ENCODE measurements around the gene ASCC1.

Gene ASCC1

GRCh38 chr10:72061491-72061890 is 154.6 kb downstream of the ASCC1 start:
- DNase-seq: no peak

DNA sequence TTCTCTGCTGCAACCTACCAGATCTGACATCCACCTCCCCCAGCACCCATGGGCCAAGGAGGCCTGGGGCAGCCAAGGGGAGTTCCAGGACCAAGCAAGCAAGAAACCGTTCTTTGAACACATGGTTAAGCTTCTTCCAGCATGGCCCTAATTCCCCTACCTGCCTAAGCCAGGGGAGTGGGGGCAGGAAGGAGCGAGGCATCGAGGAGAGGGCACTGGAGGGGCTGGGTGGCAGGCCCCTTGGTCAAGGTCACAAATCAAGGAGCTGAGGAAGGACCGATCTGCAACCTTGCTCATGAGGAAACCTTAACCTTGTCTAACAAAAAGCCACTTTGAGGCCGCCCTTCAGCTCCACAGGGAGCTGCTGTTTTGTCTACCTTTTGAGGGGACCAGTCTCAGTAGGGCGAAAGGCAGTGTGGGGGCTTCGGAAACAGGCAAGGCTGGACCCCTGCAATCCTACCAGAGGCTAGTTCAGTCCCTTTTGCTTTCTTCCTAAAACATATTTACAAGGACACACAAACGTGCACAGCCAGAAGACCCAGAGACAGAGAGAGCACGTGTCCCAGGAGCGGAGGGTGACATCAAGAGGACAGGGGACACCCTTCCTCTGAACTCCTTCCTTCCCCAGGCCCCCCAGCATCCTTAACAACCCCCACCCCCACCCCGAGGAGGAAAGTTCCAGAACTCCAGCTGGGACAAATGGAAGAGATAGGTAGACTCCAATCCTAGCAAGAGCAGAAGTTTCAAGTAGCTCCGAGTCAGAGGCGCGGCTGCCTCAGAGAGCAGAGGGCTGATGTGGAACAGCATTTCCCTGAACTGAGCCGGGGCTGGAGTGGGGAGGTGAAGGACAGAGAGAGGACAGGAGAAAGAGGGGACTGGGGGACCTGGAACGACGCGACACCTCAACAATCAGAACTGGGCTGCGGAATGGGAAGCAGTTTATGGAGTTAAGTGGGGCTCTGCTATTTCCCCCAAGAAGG is 155.9 kb downstream of the ASCC1 start:
- no peak for DNase-seq

- DNase-seq: no peak
Measured at GRCh38 chr10:72058989-72059842, 156.9 kb downstream of the ASCC1 start.

- no peak for DNase-seq
Measured at GRCh38 chr10:72058347-72058898, 157.7 kb downstream of the ASCC1 start.

DNA sequence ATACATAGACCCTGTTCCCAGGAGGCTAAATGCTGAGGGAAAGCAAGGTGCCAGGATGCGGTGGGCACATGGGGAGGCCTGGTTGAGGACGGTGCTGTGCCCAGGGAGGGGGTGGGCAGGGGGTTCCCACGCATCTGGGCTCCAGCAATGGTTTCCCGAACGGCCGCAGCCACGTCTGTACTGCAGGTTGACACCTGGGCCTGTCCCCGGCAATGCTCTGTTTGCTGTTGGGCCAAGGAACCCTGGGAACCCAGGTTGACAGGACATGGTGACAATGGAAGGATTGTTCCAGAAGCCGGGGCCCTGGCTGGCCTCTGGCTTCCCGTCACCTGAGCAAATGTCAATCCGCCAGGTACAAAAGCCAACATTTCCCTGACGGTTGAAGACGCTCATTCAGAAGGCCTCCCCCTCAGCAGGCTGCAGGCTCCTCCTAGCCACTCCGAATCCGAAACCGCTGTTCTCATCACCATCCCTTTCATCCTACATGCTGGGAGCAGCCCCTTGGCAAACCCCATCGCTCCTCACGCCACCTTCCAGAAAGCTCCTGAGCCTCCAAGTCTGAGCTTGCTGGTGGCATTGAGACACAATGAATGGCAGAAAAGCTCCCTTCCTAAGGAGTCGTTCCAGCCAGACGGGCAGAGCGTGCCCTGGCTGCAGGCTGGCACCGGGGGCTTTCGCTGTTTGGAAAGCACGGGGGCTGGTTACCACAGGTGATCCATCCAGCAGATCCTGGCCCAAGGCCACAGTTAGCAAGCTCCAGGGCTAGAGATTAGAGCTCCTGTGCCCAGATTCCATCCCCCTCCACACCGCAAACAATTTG is 158.9 kb downstream of the ASCC1 start:
- no peak for DNase-seq

GRCh38 chr10:72056113-72056512 is 160.0 kb downstream of the ASCC1 start:
- no peak for DNase-seq

DNA sequence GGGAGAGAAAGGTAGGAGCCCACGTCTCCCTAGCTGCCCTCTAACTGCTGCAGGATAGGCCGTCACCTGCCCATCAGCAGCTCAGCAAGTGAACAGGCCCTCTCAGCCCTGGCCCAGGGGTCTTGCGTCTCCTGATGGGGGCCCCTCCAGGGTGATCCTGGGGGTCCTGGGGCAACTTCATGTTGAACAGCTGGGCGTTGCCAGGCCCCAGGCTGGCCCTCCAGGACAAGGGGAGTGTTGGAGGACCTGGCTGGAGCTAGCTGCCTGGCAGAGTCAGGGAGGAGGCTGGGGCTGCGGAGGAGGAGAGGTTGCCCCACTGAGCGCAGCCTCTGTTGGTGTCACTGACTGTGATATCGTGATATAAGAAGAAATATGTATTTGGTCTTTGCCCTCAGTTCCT is 162.4 kb downstream of the ASCC1 start:
- DNase-seq: no peak

- no peak for DNase-seq
Measured at GRCh38 chr10:72050873-72051272, 165.2 kb downstream of the ASCC1 start.

GRCh38 chr10:72049969-72050781 is 165.9 kb downstream of the ASCC1 start:
- no peak for DNase-seq

DNA sequence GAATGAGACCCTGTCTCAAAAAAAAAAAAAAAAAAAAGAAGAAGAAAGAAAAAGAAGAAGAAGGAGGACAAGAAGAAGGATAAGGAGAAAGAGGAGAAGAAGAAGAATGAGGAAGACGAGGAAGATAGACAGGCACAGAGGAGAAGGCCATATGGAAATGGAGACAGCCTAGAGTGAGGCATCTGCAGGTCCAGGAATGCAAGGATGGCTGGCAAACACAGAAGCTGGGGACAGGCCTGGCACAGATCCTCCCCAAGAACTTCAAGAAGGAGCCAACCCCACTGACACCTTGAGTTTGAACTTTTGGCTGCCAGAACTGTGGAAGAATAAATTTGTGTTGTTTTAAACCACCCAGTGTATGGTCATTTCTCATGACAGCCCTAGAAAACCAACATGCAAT is 166.6 kb downstream of the ASCC1 start:
- no peak for DNase-seq

GRCh38 chr10:72048450-72049124 is 167.5 kb downstream of the ASCC1 start:
- peak; percentile 73 for DNase-seq

Data from NCI-H1105 (cell line).